GM12878 (cell line): ENCODE data around the gene LMNB1. TPM values are rescaled to one million over a fixed set of nuclear protein-coding genes. Genes with fewer than 3 reads are reported as not detected.
A peak's percentile ranks its signal among the peaks of the same experiment; 100 is the strongest.

Source experiments
- ATF7 ChIP-seq: fragments of 450-650 bp; IDR thresholded peaks from 2 replicates; pipeline ENCODE4 v1.6.1; 2016; ENCODE audit warnings: low read depth, mild to moderate bottlenecking
- BCL11A ChIP-seq: IDR thresholded peaks from 2 replicates; pipeline ENCODE4 v1.6.1; 2011; ENCODE audit warnings: low read depth, low read length
- CBFB ChIP-seq: IDR thresholded peaks from 2 replicates; pipeline ENCODE4 v1.6.1; 2016; ENCODE audit warnings: antibody characterized with exemption, low read depth
- CHD2 ChIP-seq: IDR thresholded peaks from 2 replicates; pipeline ENCODE4 v1.6.1; 2011; ENCODE audit warnings: low read depth, low read length, improper control_type of control experiment, borderline replicate concordance
- CHD4 ChIP-seq: fragments of 200-600 bp; sonication (generic); IDR thresholded peaks from 2 replicates; pipeline ENCODE4 v1.6.1; 2016; ENCODE audit warnings: mild to moderate bottlenecking
- CREB1 ChIP-seq: IDR thresholded peaks from 2 replicates; pipeline ENCODE4 v1.6.1; 2012; ENCODE audit warnings: low read depth, mild to moderate bottlenecking, inconsistent platforms
- MLLT1 ChIP-seq: fragments of 450-650 bp; IDR thresholded peaks from 2 replicates; pipeline ENCODE4 v1.6.1; 2016; ENCODE audit warnings: mild to moderate bottlenecking
- NBN ChIP-seq: fragments of 450-650 bp; IDR thresholded peaks from 2 replicates; pipeline ENCODE4 v1.6.1; 2016
- NFIC ChIP-seq: IDR thresholded peaks from 2 replicates; pipeline ENCODE4 v1.6.1; 2012; ENCODE audit warnings: low read depth, mild to moderate bottlenecking, inconsistent platforms, low read length, moderate library complexity
- NRF1 ChIP-seq: conservative IDR thresholded peaks from 2 replicates; pipeline ENCODE4 v1.6.1; 2011; ENCODE audit warnings: mild to moderate bottlenecking, low read depth, low read length, improper control_type of control experiment
- PAX8 ChIP-seq: fragments of 450-650 bp; IDR thresholded peaks from 2 replicates; pipeline ENCODE4 v1.6.1; 2017; ENCODE audit warnings: mild to moderate bottlenecking, moderate library complexity
- POLR2AphosphoS5 ChIP-seq: IDR thresholded peaks from 2 replicates; pipeline ENCODE4 v1.6.1; 2011; ENCODE audit warnings: mild to moderate bottlenecking, low read length, inconsistent platforms
- PRDM15 ChIP-seq: fragments of 450-650 bp; formaldehyde crosslinking; IDR thresholded peaks from 2 replicates; pipeline ENCODE4 v1.4.0; 2020; ENCODE audit warnings: mild to moderate bottlenecking, moderate library complexity
- RAD21 ChIP-seq: IDR thresholded peaks from 2 replicates; pipeline ENCODE4 v1.6.1; 2011; ENCODE audit warnings: mild to moderate bottlenecking, low read depth, low read length, moderate library complexity; ENCODE audit not compliant: insufficient read depth
- RCOR1 ChIP-seq: conservative IDR thresholded peaks from 2 replicates; pipeline ENCODE4 v1.6.1; 2012; ENCODE audit warnings: low read depth, low read length, improper control_type of control experiment
- RELA ChIP-seq: fragments of 450-650 bp; IDR thresholded peaks from 2 replicates; pipeline ENCODE4 v1.8.0; 2014; ENCODE audit warnings: borderline replicate concordance; ENCODE audit not compliant: partially characterized antibody
- SMC3 ChIP-seq: IDR thresholded peaks from 2 replicates; pipeline ENCODE4 v1.6.1; 2011; ENCODE audit warnings: low read length, improper control_type of control experiment, borderline replicate concordance
- SUZ12 ChIP-seq: fragments of 200-600 bp; sonication (generic); IDR thresholded peaks from one replicate; pipeline ENCODE4 v1.6.1; 2018; ENCODE audit warnings: antibody characterized with exemption, mild to moderate bottlenecking; ENCODE audit not compliant: unreplicated experiment
- TARDBP ChIP-seq: IDR thresholded peaks from 2 replicates; pipeline ENCODE4 v1.6.1; 2016; ENCODE audit warnings: borderline replicate concordance
- TBL1XR1 ChIP-seq: IDR thresholded peaks from 2 replicates; pipeline ENCODE4 v1.6.1; 2012; ENCODE audit warnings: low read depth, low read length, improper control_type of control experiment
- TCF12 ChIP-seq: IDR thresholded peaks from 2 replicates; pipeline ENCODE4 v1.6.1; 2011; ENCODE audit warnings: low read depth, mild to moderate bottlenecking, low read length
- WRNIP1 ChIP-seq: IDR thresholded peaks from 2 replicates; pipeline ENCODE4 v1.6.1; 2011; ENCODE audit warnings: low read depth, low read length, improper control_type of control experiment, borderline replicate concordance
- YBX1 ChIP-seq: fragments of 450-650 bp; IDR thresholded peaks from 2 replicates; pipeline ENCODE4 v1.6.1; 2016; ENCODE audit warnings: antibody characterized with exemption
- YY1 ChIP-seq: IDR thresholded peaks from 2 replicates; pipeline ENCODE4 v1.6.1; 2011; ENCODE audit warnings: low read depth, mild to moderate bottlenecking, low read length
- ZNF207 ChIP-seq: fragments of 450-650 bp; IDR thresholded peaks from 2 replicates; pipeline ENCODE4 v1.6.1; 2014; ENCODE audit warnings: antibody characterized with exemption, mild to moderate bottlenecking, borderline replicate concordance
- polyA plus RNA-seq, 11 experiments: library from polyadenylated mRNA; depleted of rRNA in 4 of 11; unstranded in 6 of 11; stranded (reverse) in 5 of 11; fragments of >200 nt; fragmentation: Nextera tagmentation in 4 of 11; fragmentation: Illumina TruSeq in 1 of 11; extraction: Ambion mirVana in 4 of 11; extraction: Trizol in 1 of 11; gene quantifications; 1 replicate in 1 of 11; 2 replicates in 10 of 11; pipeline versions ENCODE4 v1.2.1 to v1.2.3, GENCODE V29; 2011 to 2016; ENCODE audit warnings: inconsistent platforms in 2 of 11, missing spikeins in 2 of 11, low read depth in 1 of 11
- total RNA-seq, 4 experiments: library from RNA; depleted of rRNA in 3 of 4; stranded (reverse); fragments of >200 nt in 3 of 4; fragmentation: Illumina TruSeq in 1 of 4; extraction: Trizol in 1 of 4; gene quantifications; 2 replicates each; pipeline versions ENCODE4 v1.2.1 to v1.2.3, GENCODE V29; 2013 to 2021
- TF ChIP-seq, protein P1 (sequence below): fragments of 450-650 bp; IDR thresholded peaks from 2 replicates; pipeline ENCODE4 v1.6.1; 2017; ENCODE audit warnings: low read depth, mild to moderate bottlenecking, moderate library complexity

LMNB1 gene
- total and polyA plus RNA-seq, 10 of the 15 experiments (the other 5 are each of a cell fraction or from before 2014, with no cell fraction given), result 7.0 to 185 (median 86.4) TPM

DNA sequence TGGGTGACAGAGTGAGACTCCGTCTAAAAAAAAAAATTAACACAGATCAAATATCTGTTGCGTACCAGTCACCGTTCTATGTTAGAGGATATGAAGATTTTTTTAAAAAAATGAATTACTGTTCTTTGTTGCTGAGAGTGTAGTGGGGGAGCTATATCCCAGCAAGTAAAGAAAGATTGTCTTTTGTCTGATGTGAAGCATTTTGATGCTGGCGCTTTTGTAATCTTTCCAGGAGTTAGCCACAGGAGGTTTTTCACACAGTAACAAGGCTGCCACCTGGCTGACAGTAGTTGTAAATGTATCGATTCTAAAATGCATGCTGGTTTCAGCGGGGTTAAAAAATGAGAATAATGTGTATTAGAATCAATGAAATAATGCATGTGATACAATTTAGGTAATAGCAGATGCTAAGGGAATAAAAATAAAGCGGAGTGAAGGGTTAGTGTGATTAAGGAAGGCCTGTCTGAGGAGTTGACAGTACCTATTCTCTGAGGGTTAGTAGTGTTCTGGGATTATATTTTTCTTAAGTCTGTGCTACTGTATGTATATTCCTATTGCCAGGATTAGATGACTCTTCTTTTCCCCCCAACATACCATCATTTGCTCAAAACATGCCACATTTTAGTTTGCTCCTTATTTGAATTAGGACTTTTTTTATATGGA is 3.4 kb downstream of the LMNB1 start (continued):
- peak; percentile 46; the same call in 1 of the 2 replicates for TF ChIP-seq CBFB
- no peak for TF ChIP-seq TCF12
- no peak for TF ChIP-seq WRNIP1
- TF ChIP-seq NRF1, result no peak
- no peak for TF ChIP-seq TBL1XR1
- TF ChIP-seq ATF7, result peak; percentile 44; the same call in 1 of the 2 replicates
- TF ChIP-seq, protein P1, sequence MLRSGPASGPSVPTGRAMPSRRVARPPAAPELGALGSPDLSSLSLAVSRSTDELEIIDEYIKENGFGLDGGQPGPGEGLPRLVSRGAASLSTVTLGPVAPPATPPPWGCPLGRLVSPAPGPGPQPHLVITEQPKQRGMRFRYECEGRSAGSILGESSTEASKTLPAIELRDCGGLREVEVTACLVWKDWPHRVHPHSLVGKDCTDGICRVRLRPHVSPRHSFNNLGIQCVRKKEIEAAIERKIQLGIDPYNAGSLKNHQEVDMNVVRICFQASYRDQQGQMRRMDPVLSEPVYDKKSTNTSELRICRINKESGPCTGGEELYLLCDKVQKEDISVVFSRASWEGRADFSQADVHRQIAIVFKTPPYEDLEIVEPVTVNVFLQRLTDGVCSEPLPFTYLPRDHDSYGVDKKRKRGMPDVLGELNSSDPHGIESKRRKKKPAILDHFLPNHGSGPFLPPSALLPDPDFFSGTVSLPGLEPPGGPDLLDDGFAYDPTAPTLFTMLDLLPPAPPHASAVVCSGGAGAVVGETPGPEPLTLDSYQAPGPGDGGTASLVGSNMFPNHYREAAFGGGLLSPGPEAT, result no peak
- TF ChIP-seq CHD2, result no peak
- no peak for TF ChIP-seq PAX8
- TF ChIP-seq TARDBP, result no peak
- TF ChIP-seq RAD21, result peak; percentile 89
- TF ChIP-seq ZNF207, result no peak
- no peak for TF ChIP-seq NFIC
- no peak for TF ChIP-seq POLR2AphosphoS5
- TF ChIP-seq CREB1, result peak; percentile 43; the same call in 1 of the 2 replicates
- TF ChIP-seq PRDM15 (CRISPR knock-in tag), result no peak
- no peak for TF ChIP-seq SUZ12
- TF ChIP-seq RELA, result no peak
- no peak for TF ChIP-seq YY1
- no peak for TF ChIP-seq YBX1
- no peak for TF ChIP-seq RCOR1
- TF ChIP-seq MLLT1, result no peak
- no peak for TF ChIP-seq CHD4
- TF ChIP-seq SMC3, result peak; percentile 95
- TF ChIP-seq NBN, result 0 out of 2 replicates have a peak, but pooled peaks have one; percentile 53
- TF ChIP-seq BCL11A, result no peak
- TF ChIP-seq, all 136 proteins: peak for 16
